ENCODE results near the gene BAIAP3. TPM values are rescaled to one million over a fixed set of nuclear protein-coding genes. Genes with fewer than 3 reads are reported as not detected.

The BAIAP3 gene
- total RNA-seq, 2 experiments from 2014 or later: 0.31 to 0.34 TPM

GRCh38 chr16:1393613-1394176 is 60.2 kb downstream of the BAIAP3 start:
- POLR2A ChIA-PET: no interaction called here
- CTCF ChIA-PET: interaction anchor here (0.6 kb wide), 1 partner anchor 125 kb away, joined by 3 read pairs; no protein-coding TSS in a partner anchor

- CTCF ChIA-PET: no interaction called here
Measured at GRCh38 chr16:1394367-1394951, 61.0 kb downstream of the BAIAP3 start.

GRCh38 chr16:1395444-1396031 is 62.1 kb downstream of the BAIAP3 start:
- ChIA-PET POLR2A (no interaction called here), CTCF (no interaction called here)

More at GRCh38 chr16:1394367-1394951, 61.0 kb downstream of the BAIAP3 start:
- POLR2A ChIA-PET: interaction anchor here (0.6 kb wide), 1 partner anchor 13 kb away, joined by 6 read pairs; no protein-coding TSS in a partner anchor

- ChIA-PET CTCF (no interaction called here), POLR2A (no interaction called here)
Measured at GRCh38 chr16:1397779-1398178, 64.3 kb downstream of the BAIAP3 start.

- ChIA-PET POLR2A (no interaction called here), CTCF (no interaction called here)
Measured at GRCh38 chr16:1398351-1398750, 64.9 kb downstream of the BAIAP3 start.

Other genes with a start within 250 kb of the BAIAP3 start
- gene C1QTNF8, start 237.4 kb upstream of the BAIAP3 start, total RNA-seq: not detected
- under 1 TPM; 0.44 to 0.63 TPM for gene CACNA1H, start 180.5 kb upstream of the BAIAP3 start, total RNA-seq
- gene TPSG1, start 108.4 kb upstream of the BAIAP3 start, total RNA-seq: not detected
- not detected for gene TPSB2, start 103.5 kb upstream of the BAIAP3 start, total RNA-seq
- gene TPSAB1, start 92.9 kb upstream of the BAIAP3 start, total RNA-seq: not detected
- gene TPSD1, start 77.6 kb upstream of the BAIAP3 start, total RNA-seq: not detected
- gene UBE2I, start 24.0 kb upstream of the BAIAP3 start, total RNA-seq: 100 to 1,000 TPM; 241 to 249 TPM
- 10 to 100 TPM; 86.5 to 92.1 TPM for gene TSR3, start 18.2 kb downstream of the BAIAP3 start, total RNA-seq
- gene GNPTG, start 18.3 kb downstream of the BAIAP3 start, total RNA-seq: 10 to 100 TPM; 25.7 to 26.1 TPM
- gene UNKL, start 81.1 kb downstream of the BAIAP3 start, total RNA-seq: 10 to 100 TPM; 35.7 to 36.0 TPM
- gene UQCC4, start 87.1 kb downstream of the BAIAP3 start, total RNA-seq: 10 to 100 TPM; 25.8 to 27.0 TPM
- gene PERCC1, start 97.4 kb downstream of the BAIAP3 start, total RNA-seq: under 1 TPM; 0.34 to 0.70 TPM
- 1 to 10 TPM; 1.2 to 1.4 TPM for gene CCDC154, start 110.9 kb downstream of the BAIAP3 start, total RNA-seq
- 10 to 100 TPM; 52.3 to 53.8 TPM for gene CLCN7, start 141.4 kb downstream of the BAIAP3 start, total RNA-seq
- gene PTX4, start 155.3 kb downstream of the BAIAP3 start, total RNA-seq: not detected
- 10 to 100 TPM; 88.2 to 89.3 TPM for gene TELO2, start 159.7 kb downstream of the BAIAP3 start, total RNA-seq
- 10 to 100 TPM; 22.6 to 22.8 TPM for gene TMEM204, start 200.0 kb downstream of the BAIAP3 start, total RNA-seq

Measured in activated CD8-positive, alpha-beta memory T cell treated with anti-CD3 and anti-CD28 coated beads for 36 hours (primary cell).